GM10248 (cell line): Measurements from ENCODE around the gene LMCD1.

Source experiments
- CTCF ChIA-PET: fragments of 300-600 bp; sonication (Branson Sonifier 250); formaldehyde crosslinking; extraction: SDS; loops from one replicate; lab custom pipeline; 2021; ENCODE audit warnings: antibody characterized with exemption; lab: Yijun Ruan, JAX
- POLR2A ChIA-PET: fragments of 350-650 bp; sonication (Branson Sonifier 250); formaldehyde crosslinking; extraction: SDS; loops from one replicate; lab custom pipeline; 2020; ENCODE audit warnings: antibody characterized with exemption; lab: Yijun Ruan, JAX
- DNase-seq: peaks from one replicate; pipeline ENCODE4 v3.0.0; 2012; ENCODE audit errors: extremely low spot score
- CTCF ChIP-seq: IDR thresholded peaks from 2 replicates; pipeline ENCODE4 v1.5.1; 2012; ENCODE audit warnings: mild to moderate bottlenecking, low read depth; ENCODE audit errors: extremely low read depth, missing control alignments, control extremely low read depth

Gene LMCD1

GRCh38 chr3:8589880-8590556, 88.4 kb downstream of the LMCD1 start:
- ChIA-PET POLR2A (no interaction called here), CTCF (no interaction called here)
- DNase-seq = no peak

GRCh38 chr3:8593021-8593827, 91.6 kb downstream of the LMCD1 start:
- DNase-seq = no peak
- no peak for TF ChIP-seq CTCF
- ChIA-PET CTCF (interaction anchor here (1.1 kb wide), 1 partner anchor 9 kb away, joined by 3 read pairs; no protein-coding TSS in a partner anchor), POLR2A (no interaction called here)

More at GRCh38 chr3:8589880-8590556, 88.4 kb downstream of the LMCD1 start:
- no peak for TF ChIP-seq CTCF

GRCh38 chr3:8595252-8595651, 93.6 kb downstream of the LMCD1 start:
- DNase-seq = no peak
- ChIA-PET CTCF (interaction anchor here (1.4 kb wide), 1 partner anchor 153 kb away, joined by 4 read pairs; no protein-coding TSS in a partner anchor), POLR2A (no interaction called here)
- TF ChIP-seq CTCF = no peak

GRCh38 chr3:8595695-8596115, 94.1 kb downstream of the LMCD1 start:
- CTCF ChIA-PET = interaction anchor here (1.4 kb wide), 1 partner anchor 154 kb away, joined by 4 read pairs; no protein-coding TSS in a partner anchor
- TF ChIP-seq CTCF = no peak
- DNase-seq = no peak
- POLR2A ChIA-PET = no interaction called here

GRCh38 chr3:8596321-8597218, 94.9 kb downstream of the LMCD1 start:
- ChIA-PET CTCF (interaction anchor here (1.4 kb wide), 1 partner anchor 155 kb away, joined by 4 read pairs; no protein-coding TSS in a partner anchor), POLR2A (no interaction called here)
- no peak for DNase-seq
- TF ChIP-seq CTCF = no peak
